ENCODE measurements around the gene RPTOR. TPM values are rescaled to one million over a fixed set of nuclear protein-coding genes. Genes with fewer than 3 reads are reported as not detected.

Gene RPTOR
- polyA plus RNA-seq, 1 donor (not counting 4 experiments of a cell fraction or from before 2014, with no cell fraction given) = 4.0 TPM

- no peaks in the 10 kb centered on the region for H3K36me3 ChIP-seq (ENCODE audit: control insufficient read depth in 2 of 2, extremely low read depth in 1 of 2, insufficient read depth in 2 of 2, low read length in 2 of 2)
- no peak overlapping the region for H3K9ac ChIP-seq (ENCODE audit: control insufficient read depth, extremely low read depth, insufficient read depth, low read length)
- FAIRE-seq (no peak), DNase-seq (ENCODE audit: low read depth, low spot score) (no peak)
- peaks cover 2% of the 10 kb centered on the region for H3K9me3 ChIP-seq (ENCODE audit: control insufficient read depth, low read depth, low read length)
- dilution Hi-C loops (cut with MboI; ENCODE audit: extremely low pct_ligation_motif_present, low sequenced_read_pairs) = no loop called here
- H3K4me3 ChIP-seq (ENCODE audit: control insufficient read depth in 2 of 3, extremely low read depth in 1 of 3, insufficient read depth in 2 of 3, low read depth in 1 of 3, low read length in 3 of 3) = no peak overlapping the region
- H3K4me2 ChIP-seq (ENCODE audit: control insufficient read depth, extremely low read depth, insufficient read depth, low read depth, low read length) = no peak overlapping the region
- H3K27ac ChIP-seq (ENCODE audit: control insufficient read depth, insufficient read depth, low read length) = no peak overlapping the region
- peaks cover 14% of the 10 kb centered on the region for H3K4me1 ChIP-seq (ENCODE audit: control insufficient read depth, extremely low read depth, insufficient read depth, low read length)
- H3K79me2 ChIP-seq (ENCODE audit: control insufficient read depth, insufficient read depth, low read length) = no peaks in the 10 kb centered on the region
- TF ChIP-seq, protein P1, sequence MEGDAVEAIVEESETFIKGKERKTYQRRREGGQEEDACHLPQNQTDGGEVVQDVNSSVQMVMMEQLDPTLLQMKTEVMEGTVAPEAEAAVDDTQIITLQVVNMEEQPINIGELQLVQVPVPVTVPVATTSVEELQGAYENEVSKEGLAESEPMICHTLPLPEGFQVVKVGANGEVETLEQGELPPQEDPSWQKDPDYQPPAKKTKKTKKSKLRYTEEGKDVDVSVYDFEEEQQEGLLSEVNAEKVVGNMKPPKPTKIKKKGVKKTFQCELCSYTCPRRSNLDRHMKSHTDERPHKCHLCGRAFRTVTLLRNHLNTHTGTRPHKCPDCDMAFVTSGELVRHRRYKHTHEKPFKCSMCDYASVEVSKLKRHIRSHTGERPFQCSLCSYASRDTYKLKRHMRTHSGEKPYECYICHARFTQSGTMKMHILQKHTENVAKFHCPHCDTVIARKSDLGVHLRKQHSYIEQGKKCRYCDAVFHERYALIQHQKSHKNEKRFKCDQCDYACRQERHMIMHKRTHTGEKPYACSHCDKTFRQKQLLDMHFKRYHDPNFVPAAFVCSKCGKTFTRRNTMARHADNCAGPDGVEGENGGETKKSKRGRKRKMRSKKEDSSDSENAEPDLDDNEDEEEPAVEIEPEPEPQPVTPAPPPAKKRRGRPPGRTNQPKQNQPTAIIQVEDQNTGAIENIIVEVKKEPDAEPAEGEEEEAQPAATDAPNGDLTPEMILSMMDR (optimal IDR thresholded peaks at IDR 0.05 in 1 of 3, IDR thresholded peaks at IDR 0.05 in 1 of 3, conservative IDR thresholded peaks at IDR 0.05 in 1 of 3; ENCODE audit: extremely low read depth in 1 of 3, insufficient read depth in 2 of 3, low read length in 3 of 3) = no peak
- TF ChIP-seq EZH2 (IDR thresholded peaks at IDR 0.05; ENCODE audit: low read length) = no peak
- H4K20me1 ChIP-seq (ENCODE audit: control insufficient read depth, extremely low read depth, insufficient read depth, low read length) = no peaks in the 10 kb centered on the region
- H3K9me1 ChIP-seq (ENCODE audit: control insufficient read depth, extremely low read depth, insufficient read depth, low read length) = no peaks in the 10 kb centered on the region
- no peak overlapping the region for H2AFZ ChIP-seq (ENCODE audit: control insufficient read depth, low read length)
- peaks cover 44% of the 10 kb centered on the region for H3K27me3 ChIP-seq (ENCODE audit: control insufficient read depth, extremely low read depth, insufficient read depth, low read length)
These were observed 462.3 kb downstream of the RPTOR start for GRCh38 chr17:81006891-81007290.

DNA sequence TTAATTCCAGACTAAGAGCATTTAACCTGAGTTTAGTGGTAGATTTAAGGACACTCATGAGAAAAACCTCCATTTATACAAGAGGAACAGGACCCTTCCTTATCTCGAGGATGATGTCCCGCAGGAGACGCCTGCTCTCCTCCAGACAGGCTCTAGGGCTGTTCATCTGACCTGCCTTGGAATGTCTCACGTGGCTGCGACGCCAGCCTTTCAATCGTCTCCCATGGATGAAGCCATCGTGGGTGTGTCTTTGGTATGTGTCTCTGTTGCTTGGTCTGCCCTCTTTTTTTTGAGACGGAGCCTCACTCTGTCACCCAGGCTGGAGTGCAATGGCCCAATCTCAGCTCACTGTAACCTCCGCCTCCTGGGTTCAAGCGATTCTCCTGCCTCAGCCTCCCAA, 463.5 kb downstream of the RPTOR start:
- Histone ChIP-seq H3K9me1 (ENCODE audit: control insufficient read depth, extremely low read depth, insufficient read depth, low read length) (no peaks in the 10 kb centered on the region), H3K4me3 (ENCODE audit: control insufficient read depth in 2 of 3, extremely low read depth in 1 of 3, insufficient read depth in 2 of 3, low read depth in 1 of 3, low read length in 3 of 3) (no peak overlapping the region), H3K36me3 (ENCODE audit: control insufficient read depth in 2 of 2, extremely low read depth in 1 of 2, insufficient read depth in 2 of 2, low read length in 2 of 2) (no peaks in the 10 kb centered on the region), H3K9me3 (ENCODE audit: control insufficient read depth, low read depth, low read length) (peaks cover 2% of the 10 kb centered on the region), H3K4me2 (ENCODE audit: control insufficient read depth, extremely low read depth, insufficient read depth, low read depth, low read length) (no peak overlapping the region), H3K27ac (ENCODE audit: control insufficient read depth, insufficient read depth, low read length) (no peak overlapping the region), H3K4me1 (ENCODE audit: control insufficient read depth, extremely low read depth, insufficient read depth, low read length) (peaks cover 7% of the 10 kb centered on the region), H4K20me1 (ENCODE audit: control insufficient read depth, extremely low read depth, insufficient read depth, low read length) (no peaks in the 10 kb centered on the region), H3K27me3 (ENCODE audit: control insufficient read depth, extremely low read depth, insufficient read depth, low read length) (peaks cover 42% of the 10 kb centered on the region), H3K9ac (ENCODE audit: control insufficient read depth, extremely low read depth, insufficient read depth, low read length) (no peak overlapping the region), H2AFZ (ENCODE audit: control insufficient read depth, low read length) (no peak overlapping the region), H3K79me2 (ENCODE audit: control insufficient read depth, insufficient read depth, low read length) (no peaks in the 10 kb centered on the region)
- TF ChIP-seq, protein P1 (optimal IDR thresholded peaks at IDR 0.05 in 1 of 3, IDR thresholded peaks at IDR 0.05 in 1 of 3, conservative IDR thresholded peaks at IDR 0.05 in 1 of 3; ENCODE audit: extremely low read depth in 1 of 3, insufficient read depth in 2 of 3, low read length in 3 of 3) = no peak
- no peak for TF ChIP-seq EZH2 (IDR thresholded peaks at IDR 0.05; ENCODE audit: low read length)
- FAIRE-seq (no peak), DNase-seq (ENCODE audit: low read depth, low spot score) (no peak)
- dilution Hi-C loops (cut with MboI; ENCODE audit: extremely low pct_ligation_motif_present, low sequenced_read_pairs) = no loop called here

Data from keratinocyte (primary cell).